HepG2 (cell line): ENCODE measurements around the gene ANKRD27.

Experiments
- ARNT2 ChIP-seq: sonication (generic); formaldehyde crosslinking; IDR thresholded peaks from 2 replicates; pipeline ENCODE4 v1.8.0; 2022; ENCODE audit warnings: mild to moderate bottlenecking, low read depth, missing genetic modification reagents, moderate library complexity
- ATF4 ChIP-seq, 2 experiments: fragments of 450-650 bp in 1 of 2; sonication (generic) in 1 of 2; formaldehyde crosslinking; IDR thresholded peaks; 2 replicates each; pipeline versions ENCODE4 v1.5.0 to v1.8.0; 2020 to 2022; ENCODE audit warnings: mild to moderate bottlenecking in 1 of 2, missing genetic modification reagents in 1 of 2
- CERS6 ChIP-seq: sonication (generic); formaldehyde crosslinking; IDR thresholded peaks from 2 replicates; pipeline ENCODE4 v1.5.0; 2020; ENCODE audit warnings: missing genetic modification reagents
- CREBL2 ChIP-seq: sonication (generic); formaldehyde crosslinking; IDR thresholded peaks from 2 replicates; pipeline ENCODE4 v1.8.1; 2023; ENCODE audit warnings: missing genetic modification reagents, mild to moderate bottlenecking, borderline replicate concordance
- E2F5 ChIP-seq: sonication (generic); formaldehyde crosslinking; conservative IDR thresholded peaks from 2 replicates; pipeline ENCODE4 v1.4.0; 2020; ENCODE audit warnings: missing genetic modification reagents
- MYC ChIP-seq: sonication (generic); formaldehyde crosslinking; IDR thresholded peaks from 2 replicates; pipeline ENCODE4 v1.9.0; 2021; ENCODE audit warnings: missing genetic modification reagents, borderline replicate concordance
- POGK ChIP-seq: sonication (generic); formaldehyde crosslinking; conservative IDR thresholded peaks from 2 replicates; pipeline ENCODE4 v1.8.0; 2022; ENCODE audit warnings: mild to moderate bottlenecking, moderate library complexity, missing genetic modification reagents
- SNRNP70 ChIP-seq: fragments of 200-400 bp; formaldehyde crosslinking; IDR thresholded peaks from 2 replicates; pipeline ENCODE4 v1.6.1; 2017; ENCODE audit warnings: mild to moderate bottlenecking, low read depth, low read length, moderate library complexity
- ZNF280B ChIP-seq: sonication (generic); formaldehyde crosslinking; IDR thresholded peaks from 2 replicates; pipeline ENCODE4 v1.5.0; 2020; ENCODE audit warnings: missing genetic modification reagents, mild to moderate bottlenecking, borderline replicate concordance

GRCh38 chr19:32627714-32628270, 47.2 kb downstream of the ANKRD27 start:
- no peak for TF ChIP-seq ARNT2 (CRISPR knock-in tag)
- TF ChIP-seq ATF4 (CRISPR knock-in tag; IDR thresholded peaks at IDR 0.05), result no peak
- no peak for TF ChIP-seq POGK (CRISPR knock-in tag)
- TF ChIP-seq MYC (CRISPR knock-in tag), result no peak
- TF ChIP-seq SNRNP70, result no peak
- no peak for TF ChIP-seq ZNF280B (CRISPR knock-in tag)
- TF ChIP-seq CERS6 (CRISPR knock-in tag), result no peak
- no peak for TF ChIP-seq E2F5
- TF ChIP-seq CREBL2 (CRISPR knock-in tag), result no peak
